ENCODE data around the gene CTSL.

DNA sequence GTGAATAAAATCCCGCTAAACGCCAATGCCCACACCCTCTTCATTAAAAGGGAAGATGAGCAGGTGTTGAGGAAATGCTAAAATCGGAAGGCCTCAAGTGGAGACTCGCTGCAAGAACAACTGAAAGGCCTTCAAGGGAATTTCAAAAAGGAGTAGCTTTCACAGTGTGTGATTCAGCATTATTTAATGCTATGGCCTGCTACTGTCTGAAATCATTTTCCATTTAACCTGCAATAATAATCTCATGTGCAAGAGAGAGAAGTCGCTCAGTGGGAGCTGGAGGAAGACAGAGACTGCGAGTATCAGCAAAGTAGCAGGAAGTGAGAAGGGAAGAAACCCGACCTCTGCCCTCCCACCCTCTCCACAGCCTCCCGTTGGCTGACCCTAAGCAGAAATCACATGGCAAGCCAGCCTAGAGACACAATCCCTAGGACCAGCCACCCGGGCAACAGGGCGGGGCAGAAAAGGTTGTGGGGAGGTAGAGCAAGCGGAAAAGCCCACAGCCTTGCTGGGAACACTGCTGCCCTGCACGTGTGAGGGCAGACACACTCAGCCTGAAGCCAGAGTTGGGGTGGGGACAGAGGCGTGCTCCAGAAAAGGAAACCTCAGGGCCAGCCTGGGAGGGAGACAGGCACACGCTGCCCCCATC lies 39.9 kb upstream of the CTSL start:
- TF ChIP-seq, protein P1, sequence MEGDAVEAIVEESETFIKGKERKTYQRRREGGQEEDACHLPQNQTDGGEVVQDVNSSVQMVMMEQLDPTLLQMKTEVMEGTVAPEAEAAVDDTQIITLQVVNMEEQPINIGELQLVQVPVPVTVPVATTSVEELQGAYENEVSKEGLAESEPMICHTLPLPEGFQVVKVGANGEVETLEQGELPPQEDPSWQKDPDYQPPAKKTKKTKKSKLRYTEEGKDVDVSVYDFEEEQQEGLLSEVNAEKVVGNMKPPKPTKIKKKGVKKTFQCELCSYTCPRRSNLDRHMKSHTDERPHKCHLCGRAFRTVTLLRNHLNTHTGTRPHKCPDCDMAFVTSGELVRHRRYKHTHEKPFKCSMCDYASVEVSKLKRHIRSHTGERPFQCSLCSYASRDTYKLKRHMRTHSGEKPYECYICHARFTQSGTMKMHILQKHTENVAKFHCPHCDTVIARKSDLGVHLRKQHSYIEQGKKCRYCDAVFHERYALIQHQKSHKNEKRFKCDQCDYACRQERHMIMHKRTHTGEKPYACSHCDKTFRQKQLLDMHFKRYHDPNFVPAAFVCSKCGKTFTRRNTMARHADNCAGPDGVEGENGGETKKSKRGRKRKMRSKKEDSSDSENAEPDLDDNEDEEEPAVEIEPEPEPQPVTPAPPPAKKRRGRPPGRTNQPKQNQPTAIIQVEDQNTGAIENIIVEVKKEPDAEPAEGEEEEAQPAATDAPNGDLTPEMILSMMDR (conservative IDR thresholded peaks at IDR 0.05 in 1 of 2, IDR thresholded peaks at IDR 0.05 in 1 of 2; ENCODE audit: low read depth in 1 of 2, low read length in 2 of 2) = no peak
- TF ChIP-seq EZH2 (IDR thresholded peaks at IDR 0.05; ENCODE audit: low read length, missing control alignments) = no peak

Data from fibroblast of lung (primary cell).